ENCODE results near the gene MYO15A. TPM values are rescaled to one million over a fixed set of nuclear protein-coding genes. Genes with fewer than 3 reads are reported as not detected.

MYO15A gene
- total and polyA plus RNA-seq, 2 experiments from 2014 or later = 1.0 to 2.2 TPM

GRCh38 chr17:18084256-18084655 is 24.3 kb upstream of the MYO15A start:
- H3K4me1 ChIP-seq (ENCODE audit: insufficient read depth) = peaks cover 8% of the 10 kb centered on the region
- 0 out of 2 replicates have a peak, but pooled peaks cover 4% of the 10 kb centered on the region for H3K9me2 ChIP-seq (ENCODE audit: insufficient read depth)
- H3K9me3 Mint-ChIP-seq = no peaks in the 10 kb centered on the region; the same call in 1 of the 3 replicates

More at GRCh38 chr17:18084256-18084655, 24.3 kb upstream of the MYO15A start:
- Histone ChIP-seq H2AFZ (no peak overlapping the region), H3K4me2 (no peak overlapping the region), H3K27ac (ENCODE audit: low read depth) (no peak overlapping the region), H4K20me1 (replicated peaks; ENCODE audit: insufficient read depth) (no peaks in the 10 kb centered on the region), H3K4me3 (no peak overlapping the region), H3K27me3 (ENCODE audit: insufficient read depth) (no peaks in the 10 kb centered on the region), H3K36me3 (ENCODE audit: insufficient read depth) (no peaks in the 10 kb centered on the region), H3F3A (replicated peaks; ENCODE audit: low read depth) (peaks cover 8% of the 10 kb centered on the region; the same call in 1 of the 2 replicates), H3K79me2 (replicated peaks; ENCODE audit: insufficient read depth) (peaks cover 13% of the 10 kb centered on the region)
- no peak for ATAC-seq
- Mint-ChIP-seq H3K4me1 (peaks cover 8% of the 10 kb centered on the region; the same call in 2 of the 3 replicates), H3K36me3 (ENCODE audit: low read depth) (no peaks in the 10 kb centered on the region), H3K4me3 (no peak overlapping the region), H3K27ac (no peak overlapping the region), H3K27me3 (ENCODE audit: insufficient read depth, low read depth, poor library complexity) (peaks cover 10% of the 10 kb centered on the region)
- DNase-seq (ENCODE audit: low spot score) = no peak
- TF ChIP-seq, protein P1, sequence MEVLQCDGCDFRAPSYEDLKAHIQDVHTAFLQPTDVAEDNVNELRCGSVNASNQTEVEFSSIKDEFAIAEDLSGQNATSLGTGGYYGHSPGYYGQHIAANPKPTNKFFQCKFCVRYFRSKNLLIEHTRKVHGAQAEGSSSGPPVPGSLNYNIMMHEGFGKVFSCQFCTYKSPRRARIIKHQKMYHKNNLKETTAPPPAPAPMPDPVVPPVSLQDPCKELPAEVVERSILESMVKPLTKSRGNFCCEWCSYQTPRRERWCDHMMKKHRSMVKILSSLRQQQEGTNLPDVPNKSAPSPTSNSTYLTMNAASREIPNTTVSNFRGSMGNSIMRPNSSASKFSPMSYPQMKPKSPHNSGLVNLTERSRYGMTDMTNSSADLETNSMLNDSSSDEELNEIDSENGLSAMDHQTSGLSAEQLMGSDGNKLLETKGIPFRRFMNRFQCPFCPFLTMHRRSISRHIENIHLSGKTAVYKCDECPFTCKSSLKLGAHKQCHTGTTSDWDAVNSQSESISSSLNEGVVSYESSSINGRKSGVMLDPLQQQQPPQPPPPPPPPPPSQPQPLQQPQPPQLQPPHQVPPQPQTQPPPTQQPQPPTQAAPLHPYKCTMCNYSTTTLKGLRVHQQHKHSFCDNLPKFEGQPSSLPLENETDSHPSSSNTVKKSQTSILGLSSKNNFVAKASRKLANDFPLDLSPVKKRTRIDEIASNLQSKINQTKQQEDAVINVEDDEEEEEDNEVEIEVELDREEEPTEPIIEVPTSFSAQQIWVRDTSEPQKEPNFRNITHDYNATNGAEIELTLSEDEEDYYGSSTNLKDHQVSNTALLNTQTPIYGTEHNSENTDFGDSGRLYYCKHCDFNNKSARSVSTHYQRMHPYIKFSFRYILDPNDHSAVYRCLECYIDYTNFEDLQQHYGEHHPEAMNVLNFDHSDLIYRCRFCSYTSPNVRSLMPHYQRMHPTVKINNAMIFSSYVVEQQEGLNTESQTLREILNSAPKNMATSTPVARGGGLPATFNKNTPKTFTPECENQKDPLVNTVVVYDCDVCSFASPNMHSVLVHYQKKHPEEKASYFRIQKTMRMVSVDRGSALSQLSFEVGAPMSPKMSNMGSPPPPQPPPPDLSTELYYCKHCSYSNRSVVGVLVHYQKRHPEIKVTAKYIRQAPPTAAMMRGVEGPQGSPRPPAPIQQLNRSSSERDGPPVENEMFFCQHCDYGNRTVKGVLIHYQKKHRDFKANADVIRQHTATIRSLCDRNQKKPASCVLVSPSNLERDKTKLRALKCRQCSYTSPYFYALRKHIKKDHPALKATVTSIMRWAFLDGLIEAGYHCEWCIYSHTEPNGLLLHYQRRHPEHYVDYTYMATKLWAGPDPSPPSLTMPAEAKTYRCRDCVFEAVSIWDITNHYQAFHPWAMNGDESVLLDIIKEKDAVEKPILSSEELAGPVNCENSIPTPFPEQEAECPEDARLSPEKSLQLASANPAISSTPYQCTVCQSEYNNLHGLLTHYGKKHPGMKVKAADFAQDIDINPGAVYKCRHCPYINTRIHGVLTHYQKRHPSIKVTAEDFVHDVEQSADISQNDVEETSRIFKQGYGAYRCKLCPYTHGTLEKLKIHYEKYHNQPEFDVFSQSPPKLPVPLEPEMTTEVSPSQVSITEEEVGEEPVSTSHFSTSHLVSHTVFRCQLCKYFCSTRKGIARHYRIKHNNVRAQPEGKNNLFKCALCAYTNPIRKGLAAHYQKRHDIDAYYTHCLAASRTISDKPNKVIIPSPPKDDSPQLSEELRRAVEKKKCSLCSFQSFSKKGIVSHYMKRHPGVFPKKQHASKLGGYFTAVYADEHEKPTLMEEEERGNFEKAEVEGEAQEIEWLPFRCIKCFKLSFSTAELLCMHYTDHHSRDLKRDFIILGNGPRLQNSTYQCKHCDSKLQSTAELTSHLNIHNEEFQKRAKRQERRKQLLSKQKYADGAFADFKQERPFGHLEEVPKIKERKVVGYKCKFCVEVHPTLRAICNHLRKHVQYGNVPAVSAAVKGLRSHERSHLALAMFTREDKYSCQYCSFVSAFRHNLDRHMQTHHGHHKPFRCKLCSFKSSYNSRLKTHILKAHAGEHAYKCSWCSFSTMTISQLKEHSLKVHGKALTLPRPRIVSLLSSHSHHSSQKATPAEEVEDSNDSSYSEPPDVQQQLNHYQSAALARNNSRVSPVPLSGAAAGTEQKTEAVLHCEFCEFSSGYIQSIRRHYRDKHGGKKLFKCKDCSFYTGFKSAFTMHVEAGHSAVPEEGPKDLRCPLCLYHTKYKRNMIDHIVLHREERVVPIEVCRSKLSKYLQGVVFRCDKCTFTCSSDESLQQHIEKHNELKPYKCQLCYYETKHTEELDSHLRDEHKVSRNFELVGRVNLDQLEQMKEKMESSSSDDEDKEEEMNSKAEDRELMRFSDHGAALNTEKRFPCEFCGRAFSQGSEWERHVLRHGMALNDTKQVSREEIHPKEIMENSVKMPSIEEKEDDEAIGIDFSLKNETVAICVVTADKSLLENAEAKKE (CRISPR knock-in tag; IDR thresholded peaks at IDR 0.05) = no peak
- TF ChIP-seq CREB1 (CRISPR knock-in tag; IDR thresholded peaks at IDR 0.05; ENCODE audit: low read depth) (no peak), REST (IDR thresholded peaks at IDR 0.05; ENCODE audit: unreplicated experiment) (no peak), EZH2phosphoT487 (IDR thresholded peaks at IDR 0.05; ENCODE audit: unreplicated experiment) (no peak), ZNF331 (CRISPR knock-in tag; IDR thresholded peaks at IDR 0.05; ENCODE audit: low read depth) (no peak), POLR2AphosphoS5 (IDR thresholded peaks at IDR 0.05; ENCODE audit: low read depth) (no peak), JUNB (IDR thresholded peaks at IDR 0.05; ENCODE audit: unreplicated experiment) (no peak), ETS1 (IDR thresholded peaks at IDR 0.05) (no peak), EZH2 (IDR thresholded peaks at IDR 0.05; ENCODE audit: low read depth, unreplicated experiment) (no peak)

All from GM23338 (cell line).